Measurements from ENCODE around the gene XRCC1. TPM values are rescaled to one million over a fixed set of nuclear protein-coding genes. Genes with fewer than 3 reads are reported as not detected.

XRCC1 gene
- total RNA-seq, 1 experiment from 2014 or later: 45.1 TPM

DNA sequence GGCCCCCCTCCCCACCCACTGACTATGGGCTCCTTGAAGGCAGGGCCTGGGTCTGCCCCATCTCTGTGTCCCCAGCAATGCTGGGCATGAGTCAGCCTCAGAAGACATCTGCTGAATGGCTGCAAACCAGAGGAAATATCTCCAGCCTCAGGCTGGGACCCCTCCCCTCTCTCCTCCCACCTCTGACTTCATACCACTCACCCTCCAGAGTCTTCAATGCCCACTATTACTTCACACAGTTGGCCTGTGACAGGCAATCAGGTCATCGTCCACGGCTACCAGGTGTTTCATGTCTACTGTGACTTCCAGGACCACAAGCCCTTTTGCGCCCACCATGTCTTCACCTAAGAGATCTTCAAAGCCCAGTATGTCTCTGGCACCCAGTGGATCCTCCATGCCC lies 36.5 kb upstream of the XRCC1 start, which contains the start of gene SRRM5:
SRRM5 (plus strand) TSS at position 301 of the 400 bp plus-strand sequence; CDS start at position 335, 34 bp downstream.
- H3K4me3 ChIP-seq: no peak within 1 kb of the TSS
- H3K4me2 ChIP-seq: no peak within 1 kb of the TSS
- no peaks in the 10 kb centered on the region for H3K9me2 ChIP-seq (ENCODE audit: insufficient read depth)
- H3K36me3 ChIP-seq (ENCODE audit: low read depth): peaks cover 4% of the 10 kb centered on the region; the same call in 1 of the 2 replicates
- 0 out of 2 replicates have a peak, but pooled peaks cover 5% of the 10 kb centered on the region for H3K79me2 ChIP-seq (ENCODE audit: low read depth)
- H3K4me1 ChIP-seq (replicated peaks; ENCODE audit: insufficient read depth): no peaks in the 10 kb centered on the region
- no peak within 1 kb of the TSS for H3K27ac ChIP-seq
- H4K20me1 ChIP-seq (ENCODE audit: insufficient read depth): no peaks in the 10 kb centered on the region
- no peak for DNase-seq
- TF ChIP-seq, protein P1, sequence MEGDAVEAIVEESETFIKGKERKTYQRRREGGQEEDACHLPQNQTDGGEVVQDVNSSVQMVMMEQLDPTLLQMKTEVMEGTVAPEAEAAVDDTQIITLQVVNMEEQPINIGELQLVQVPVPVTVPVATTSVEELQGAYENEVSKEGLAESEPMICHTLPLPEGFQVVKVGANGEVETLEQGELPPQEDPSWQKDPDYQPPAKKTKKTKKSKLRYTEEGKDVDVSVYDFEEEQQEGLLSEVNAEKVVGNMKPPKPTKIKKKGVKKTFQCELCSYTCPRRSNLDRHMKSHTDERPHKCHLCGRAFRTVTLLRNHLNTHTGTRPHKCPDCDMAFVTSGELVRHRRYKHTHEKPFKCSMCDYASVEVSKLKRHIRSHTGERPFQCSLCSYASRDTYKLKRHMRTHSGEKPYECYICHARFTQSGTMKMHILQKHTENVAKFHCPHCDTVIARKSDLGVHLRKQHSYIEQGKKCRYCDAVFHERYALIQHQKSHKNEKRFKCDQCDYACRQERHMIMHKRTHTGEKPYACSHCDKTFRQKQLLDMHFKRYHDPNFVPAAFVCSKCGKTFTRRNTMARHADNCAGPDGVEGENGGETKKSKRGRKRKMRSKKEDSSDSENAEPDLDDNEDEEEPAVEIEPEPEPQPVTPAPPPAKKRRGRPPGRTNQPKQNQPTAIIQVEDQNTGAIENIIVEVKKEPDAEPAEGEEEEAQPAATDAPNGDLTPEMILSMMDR (conservative IDR thresholded peaks at IDR 0.05): no peak
- TF ChIP-seq EZH2 (IDR thresholded peaks at IDR 0.05; ENCODE audit: low read depth): no peak
- no peaks in the 10 kb centered on the region for H3K9me3 ChIP-seq (ENCODE audit: insufficient read depth, low read depth)
- no peak within 1 kb of the TSS for H2AFZ ChIP-seq
- POLR2A ChIA-PET (ENCODE audit: unreplicated experiment): no interaction called here
- CTCF ChIA-PET: no interaction called here
- H3K27me3 ChIP-seq (ENCODE audit: insufficient read depth, low read depth): no peaks in the 10 kb centered on the region
- peaks cover 12% of the 10 kb centered on the region; the same call in 1 of the 2 replicates for H3F3A ChIP-seq (ENCODE audit: insufficient read depth, low read depth)
- no TSS peak for BruUV-seq (replicated peaks)
- intact Hi-C loops (cut with micrococcal nuclease; ENCODE audit: unreplicated experiment): no loop called here

DNA sequence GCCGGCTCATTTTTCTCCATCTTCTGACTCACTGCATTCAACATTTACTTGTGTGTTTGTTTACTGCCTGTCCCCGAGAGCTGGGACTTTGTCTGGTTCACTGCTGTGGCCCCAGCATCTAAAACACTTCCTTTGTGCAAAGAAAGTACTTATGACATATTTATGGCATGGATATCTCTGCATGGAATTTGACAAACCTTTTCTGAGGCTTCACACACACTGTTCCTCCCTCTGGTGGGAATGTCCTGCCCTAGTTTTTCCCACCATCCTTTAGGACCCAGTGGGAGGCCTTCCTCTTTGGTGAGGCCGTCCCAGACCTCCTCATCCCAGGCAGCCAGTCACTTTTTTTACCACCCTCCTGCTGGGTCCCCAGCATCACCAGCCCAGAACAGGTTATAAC lies 35.2 kb upstream of the XRCC1 start:
- intact Hi-C loops (cut with micrococcal nuclease; ENCODE audit: unreplicated experiment): no loop called here
- H2AFZ ChIP-seq: no peak overlapping the region

DNA sequence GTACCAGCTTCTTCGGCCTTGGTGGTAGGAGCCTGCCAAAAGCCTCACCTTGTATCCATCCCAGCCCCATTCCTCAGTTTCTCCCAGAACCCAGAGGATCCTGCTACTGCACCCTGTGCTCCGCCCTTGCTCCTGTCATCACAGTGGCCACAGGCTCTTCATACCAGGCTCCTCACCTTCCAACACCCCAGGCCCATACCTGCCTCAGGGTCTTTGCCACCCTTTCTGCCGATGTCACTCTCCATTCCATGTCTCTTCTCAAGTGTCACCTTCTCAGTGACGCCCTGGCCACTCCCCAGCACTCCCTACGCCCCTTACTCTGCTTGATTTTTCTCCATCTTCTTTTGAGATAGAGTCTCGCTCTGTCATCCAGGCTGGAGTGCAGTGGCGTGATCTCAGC lies 34.5 kb upstream of the XRCC1 start:
- H3K36me3 ChIP-seq (ENCODE audit: low read depth): peaks cover 4% of the 10 kb centered on the region; the same call in 1 of the 2 replicates
- H3F3A ChIP-seq (ENCODE audit: insufficient read depth, low read depth): peaks cover 18% of the 10 kb centered on the region; the same call in 1 of the 2 replicates
- ChIA-PET POLR2A (ENCODE audit: unreplicated experiment) (no interaction called here), CTCF (no interaction called here)
- no peaks in the 10 kb centered on the region for H3K4me1 ChIP-seq (replicated peaks; ENCODE audit: insufficient read depth)
- no peak for DNase-seq
- no peaks in the 10 kb centered on the region for H3K27me3 ChIP-seq (ENCODE audit: insufficient read depth, low read depth)
- no peak overlapping the region for H3K4me2 ChIP-seq
- H3K4me3 ChIP-seq: no peak overlapping the region
- intact Hi-C loops (cut with micrococcal nuclease; ENCODE audit: unreplicated experiment): no loop called here
- H3K9me3 ChIP-seq (ENCODE audit: insufficient read depth, low read depth): no peaks in the 10 kb centered on the region
- H3K9me2 ChIP-seq (ENCODE audit: insufficient read depth): no peaks in the 10 kb centered on the region
- no peaks in the 10 kb centered on the region for H4K20me1 ChIP-seq (ENCODE audit: insufficient read depth)
- no TSS peak for BruUV-seq (replicated peaks)
- H3K79me2 ChIP-seq (ENCODE audit: low read depth): 0 out of 2 replicates have a peak, but pooled peaks cover 2% of the 10 kb centered on the region
- no peak for TF ChIP-seq EZH2 (IDR thresholded peaks at IDR 0.05; ENCODE audit: low read depth)
- TF ChIP-seq, protein P1 (conservative IDR thresholded peaks at IDR 0.05): no peak
- no peak overlapping the region for H3K27ac ChIP-seq
- no peak overlapping the region for H2AFZ ChIP-seq

More for the DNA sequence above, 35.2 kb upstream of the XRCC1 start:
- no peak for DNase-seq
- H3K79me2 ChIP-seq (ENCODE audit: low read depth): 0 out of 2 replicates have a peak, but pooled peaks cover 4% of the 10 kb centered on the region
- H3K36me3 ChIP-seq (ENCODE audit: low read depth): peaks cover 4% of the 10 kb centered on the region; the same call in 1 of the 2 replicates
- no peak overlapping the region for H3K27ac ChIP-seq
- H3K4me1 ChIP-seq (replicated peaks; ENCODE audit: insufficient read depth): no peaks in the 10 kb centered on the region
- no peaks in the 10 kb centered on the region for H3K27me3 ChIP-seq (ENCODE audit: insufficient read depth, low read depth)
- H3K9me3 ChIP-seq (ENCODE audit: insufficient read depth, low read depth): no peaks in the 10 kb centered on the region
- no peak overlapping the region for H3K4me3 ChIP-seq
- TF ChIP-seq, protein P1 (conservative IDR thresholded peaks at IDR 0.05): no peak
- H3K4me2 ChIP-seq: no peak overlapping the region
- peaks cover 18% of the 10 kb centered on the region; the same call in 1 of the 2 replicates for H3F3A ChIP-seq (ENCODE audit: insufficient read depth, low read depth)
- no peaks in the 10 kb centered on the region for H4K20me1 ChIP-seq (ENCODE audit: insufficient read depth)
- CTCF ChIA-PET: no interaction called here
- no peaks in the 10 kb centered on the region for H3K9me2 ChIP-seq (ENCODE audit: insufficient read depth)
- POLR2A ChIA-PET (ENCODE audit: unreplicated experiment): no interaction called here
- no TSS peak for BruUV-seq (replicated peaks)
